ENCODE data around the gene CCDC70.

DNA sequence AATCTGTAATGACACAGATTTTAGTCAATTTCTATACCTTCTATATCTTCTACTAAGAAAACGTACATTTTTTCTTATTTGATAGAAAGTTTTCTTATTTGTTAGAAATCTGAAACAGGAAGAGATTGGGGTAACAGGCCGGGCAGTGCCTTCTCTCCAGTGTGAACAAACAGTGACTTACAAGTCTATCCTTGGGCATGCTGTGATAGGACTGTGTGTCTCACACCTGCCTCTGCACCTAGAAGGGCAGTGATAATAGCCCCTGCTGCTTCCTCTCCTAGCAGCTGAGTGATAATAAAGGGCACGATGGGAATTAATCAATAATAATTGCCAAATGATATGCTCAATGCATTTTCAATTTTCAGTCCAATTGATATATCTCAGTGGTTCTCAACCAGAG, 18.2 kb upstream of the CCDC70 start:
- TF ChIP-seq, protein P1, sequence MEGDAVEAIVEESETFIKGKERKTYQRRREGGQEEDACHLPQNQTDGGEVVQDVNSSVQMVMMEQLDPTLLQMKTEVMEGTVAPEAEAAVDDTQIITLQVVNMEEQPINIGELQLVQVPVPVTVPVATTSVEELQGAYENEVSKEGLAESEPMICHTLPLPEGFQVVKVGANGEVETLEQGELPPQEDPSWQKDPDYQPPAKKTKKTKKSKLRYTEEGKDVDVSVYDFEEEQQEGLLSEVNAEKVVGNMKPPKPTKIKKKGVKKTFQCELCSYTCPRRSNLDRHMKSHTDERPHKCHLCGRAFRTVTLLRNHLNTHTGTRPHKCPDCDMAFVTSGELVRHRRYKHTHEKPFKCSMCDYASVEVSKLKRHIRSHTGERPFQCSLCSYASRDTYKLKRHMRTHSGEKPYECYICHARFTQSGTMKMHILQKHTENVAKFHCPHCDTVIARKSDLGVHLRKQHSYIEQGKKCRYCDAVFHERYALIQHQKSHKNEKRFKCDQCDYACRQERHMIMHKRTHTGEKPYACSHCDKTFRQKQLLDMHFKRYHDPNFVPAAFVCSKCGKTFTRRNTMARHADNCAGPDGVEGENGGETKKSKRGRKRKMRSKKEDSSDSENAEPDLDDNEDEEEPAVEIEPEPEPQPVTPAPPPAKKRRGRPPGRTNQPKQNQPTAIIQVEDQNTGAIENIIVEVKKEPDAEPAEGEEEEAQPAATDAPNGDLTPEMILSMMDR (IDR thresholded peaks at IDR 0.05), result no peak
- no peak for TF ChIP-seq POLR2A (IDR thresholded peaks at IDR 0.05)
